ENCODE results near the gene NOPCHAP1.
"Not testable (repeated sequence)": the region's sequence is repeated elsewhere in the genome, so short reads cannot be mapped to it uniquely, and the experiment has no call there.

The NOPCHAP1 gene

DNA sequence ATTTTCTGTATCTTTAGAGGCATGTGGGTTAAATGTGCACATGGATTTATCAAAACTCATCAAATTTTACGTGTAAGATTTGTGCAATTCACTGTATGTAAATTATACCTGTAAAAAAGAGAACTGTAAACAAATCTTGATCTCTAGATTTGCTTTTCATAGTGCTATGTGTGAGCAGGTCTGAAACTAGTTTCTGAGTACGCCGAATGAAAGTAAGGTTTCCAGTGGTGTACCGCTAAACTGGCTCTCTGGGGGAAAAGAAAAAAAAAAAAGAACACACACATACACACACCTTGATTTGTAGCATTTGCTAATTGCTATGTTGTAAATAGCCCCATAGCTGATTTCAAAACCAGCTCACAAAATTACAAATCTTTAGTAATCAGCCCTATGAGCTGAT is 19.4 kb upstream of the NOPCHAP1 start:
- no peak for DNase-seq

DNA sequence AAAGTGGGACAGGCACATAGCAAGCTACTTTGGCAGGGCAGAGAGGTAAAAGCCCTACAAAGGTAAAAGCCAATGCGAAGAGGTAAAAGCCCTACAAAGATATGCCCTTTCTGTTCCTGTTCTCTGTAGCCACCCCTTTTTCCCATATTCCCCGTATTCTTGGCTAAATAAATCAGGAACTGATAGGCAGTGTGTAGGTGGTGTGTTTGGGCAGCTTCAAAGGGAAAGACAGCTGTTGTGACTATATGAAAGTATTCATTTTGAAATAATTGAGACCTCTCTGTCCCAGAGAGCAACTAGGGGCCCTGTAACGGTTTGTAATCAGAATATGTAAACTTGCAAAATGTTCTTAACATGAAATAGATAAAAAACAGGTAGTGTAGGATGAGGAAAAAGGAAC is 16.8 kb upstream of the NOPCHAP1 start:
- DNase-seq = no peak

DNA sequence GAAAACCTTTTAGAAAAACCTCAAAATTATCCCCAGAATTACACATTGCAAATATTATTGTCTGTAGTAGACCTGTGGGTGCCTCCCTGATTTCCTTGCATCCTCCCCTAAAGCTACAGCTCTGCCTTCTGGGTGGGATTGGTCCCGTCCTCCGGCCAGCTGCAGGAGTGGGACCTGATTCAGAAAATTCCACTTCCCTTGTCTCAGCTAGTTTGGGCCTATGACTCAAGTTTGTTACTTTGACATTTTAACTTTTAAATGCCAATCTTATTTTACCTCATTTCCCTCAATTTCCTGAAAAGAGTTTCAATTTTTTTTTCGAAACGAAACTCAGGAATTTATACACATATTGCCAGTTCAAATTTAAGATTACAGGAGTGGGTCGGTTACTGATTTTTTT is 14.8 kb upstream of the NOPCHAP1 start:
- no peak for DNase-seq

DNA sequence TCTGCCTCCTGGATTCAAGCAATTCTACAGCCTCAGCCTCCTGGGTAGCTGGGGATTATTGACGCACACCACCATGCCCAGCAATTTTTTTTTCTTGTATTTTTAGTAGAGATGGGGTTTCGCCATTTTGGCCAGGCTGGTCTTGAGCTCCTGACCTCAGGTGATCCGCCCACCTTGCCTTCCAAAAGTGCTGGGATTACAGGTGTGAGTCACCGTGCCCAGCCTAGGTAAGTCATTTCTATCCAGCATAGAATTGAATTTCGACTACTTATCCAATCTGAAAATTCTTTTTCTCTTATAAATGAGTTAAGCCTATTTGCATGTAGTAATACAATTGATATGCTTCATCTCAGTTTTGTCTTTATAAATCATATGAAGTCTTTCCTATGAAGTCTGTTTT is 12.9 kb upstream of the NOPCHAP1 start:
- DNase-seq = no peak

DNA sequence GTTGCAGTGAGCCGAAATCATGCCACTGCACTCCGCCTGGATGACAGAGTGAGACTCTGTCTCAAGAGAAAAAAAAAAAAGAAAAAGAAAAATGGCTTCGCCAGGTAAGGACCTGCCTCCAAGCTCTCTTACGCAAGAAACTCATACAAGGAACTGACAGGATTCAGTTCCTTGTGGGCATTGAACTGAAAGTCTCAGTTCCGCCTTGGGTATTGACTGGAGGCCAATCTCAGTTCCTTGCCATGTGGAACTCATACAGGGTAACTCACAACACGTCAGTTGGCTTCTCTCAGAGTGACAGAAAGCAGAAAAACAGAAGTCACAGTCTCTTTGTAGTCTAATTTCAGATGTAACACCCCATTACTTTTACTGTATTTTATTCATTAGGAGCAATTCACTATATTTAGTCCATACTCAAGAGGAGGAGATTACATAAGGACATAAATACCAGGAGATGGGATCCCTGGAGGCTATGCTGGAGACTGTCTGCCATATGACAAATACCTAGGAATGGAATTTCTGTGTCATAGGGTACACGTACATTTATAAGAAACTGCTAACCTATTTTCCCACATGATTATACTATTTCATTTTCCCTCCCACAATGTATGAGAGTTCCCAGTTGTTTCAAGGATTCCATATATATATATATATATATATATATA is 11.4 kb upstream of the NOPCHAP1 start:
- DNase-seq = peak in 1 of 2 donors; percentile 17

DNA sequence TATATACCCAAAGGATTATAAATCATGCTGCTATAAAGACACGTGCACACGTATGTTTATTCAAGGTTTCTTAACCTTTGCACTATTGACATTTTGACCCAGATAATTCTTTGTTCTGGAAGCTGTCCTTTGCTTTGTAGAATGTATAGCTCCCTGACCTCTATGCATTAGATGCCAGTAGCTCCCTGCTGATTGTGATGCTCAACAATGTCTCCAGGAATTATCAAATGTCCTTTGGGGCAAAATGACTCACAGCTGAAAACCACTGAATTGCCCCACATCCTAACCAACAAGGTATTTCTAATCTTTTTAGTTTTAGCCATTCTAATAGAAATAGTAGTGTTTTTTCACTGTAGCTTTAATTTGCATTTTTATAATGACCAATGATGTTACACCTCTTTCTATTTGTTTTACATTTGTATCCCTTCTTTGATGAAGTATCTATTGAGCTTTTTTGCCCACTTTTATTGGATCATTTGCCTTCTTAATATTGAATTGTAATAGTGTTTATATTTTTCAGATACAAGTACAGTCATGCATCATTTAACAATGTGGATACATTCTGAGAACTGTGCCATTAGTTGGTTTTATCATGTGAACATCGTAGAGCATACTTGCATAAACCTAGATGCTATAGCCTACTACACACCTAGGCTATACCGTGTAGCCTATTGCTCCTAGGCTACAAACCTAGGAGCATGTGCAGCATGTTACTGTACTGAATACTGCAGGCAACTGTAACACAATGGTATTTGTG is 10.4 kb upstream of the NOPCHAP1 start:
- no peak for DNase-seq

DNA sequence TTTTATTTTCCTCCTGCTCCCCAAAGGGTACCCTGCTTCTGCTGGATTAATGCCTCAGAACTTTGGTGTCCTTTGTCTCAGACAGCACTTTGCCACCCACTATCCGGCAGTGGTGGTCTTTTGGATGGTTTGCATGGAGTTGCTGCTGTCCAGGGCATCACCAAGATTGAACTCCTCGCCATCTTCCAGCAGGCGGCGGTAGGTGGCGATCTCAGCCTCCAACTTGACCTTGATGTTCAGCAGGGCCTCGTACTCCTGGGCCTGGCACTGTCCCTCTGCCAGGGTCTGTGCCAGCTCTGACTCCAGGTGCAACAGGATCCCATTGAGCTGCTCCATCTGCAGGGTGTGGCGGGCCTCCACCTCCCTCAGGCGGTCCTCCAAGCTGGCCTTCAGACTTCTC is 9.4 kb upstream of the NOPCHAP1 start:
- no peak for DNase-seq

DNA sequence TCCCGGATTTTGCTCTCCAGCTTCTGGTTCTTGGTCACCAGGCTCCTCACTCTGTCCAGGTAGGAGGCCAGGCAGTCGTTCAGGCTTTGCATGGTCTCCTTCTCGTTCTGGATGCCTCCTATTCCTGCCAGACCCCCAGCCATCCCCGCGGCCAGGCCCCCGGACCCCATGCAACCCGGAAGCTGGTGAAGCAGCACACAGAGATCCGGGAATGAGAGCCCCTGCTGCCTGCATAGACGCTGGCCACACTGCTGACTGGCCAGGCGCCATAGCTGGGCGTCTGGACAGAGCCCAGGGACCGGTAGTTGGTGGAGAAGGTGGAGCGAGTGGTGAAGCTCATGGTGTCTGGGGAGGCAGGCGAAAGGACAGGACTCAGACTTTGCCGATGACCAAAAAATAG is 8.4 kb upstream of the NOPCHAP1 start:
- DNase-seq = not testable (repeated sequence)

DNA sequence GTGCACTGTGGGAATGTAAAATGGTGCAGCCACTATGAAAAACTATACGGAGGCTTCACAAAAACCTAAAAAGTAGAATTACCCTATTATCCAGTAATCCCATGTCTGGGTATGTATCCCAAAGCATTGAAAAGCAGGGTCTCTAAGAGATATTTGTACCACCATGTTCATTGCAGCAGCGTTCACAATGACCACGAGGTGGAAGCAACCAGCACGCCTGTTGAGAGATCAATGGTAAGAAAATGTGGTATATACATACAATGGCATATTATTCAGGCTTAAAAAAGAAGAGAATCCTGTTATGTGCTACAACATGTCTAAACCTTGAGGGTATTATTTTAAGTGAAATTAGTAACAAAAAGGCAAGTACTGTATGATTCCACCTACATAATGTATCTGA is 910 bp upstream of the NOPCHAP1 start:
- DNase-seq = no peak

DNA sequence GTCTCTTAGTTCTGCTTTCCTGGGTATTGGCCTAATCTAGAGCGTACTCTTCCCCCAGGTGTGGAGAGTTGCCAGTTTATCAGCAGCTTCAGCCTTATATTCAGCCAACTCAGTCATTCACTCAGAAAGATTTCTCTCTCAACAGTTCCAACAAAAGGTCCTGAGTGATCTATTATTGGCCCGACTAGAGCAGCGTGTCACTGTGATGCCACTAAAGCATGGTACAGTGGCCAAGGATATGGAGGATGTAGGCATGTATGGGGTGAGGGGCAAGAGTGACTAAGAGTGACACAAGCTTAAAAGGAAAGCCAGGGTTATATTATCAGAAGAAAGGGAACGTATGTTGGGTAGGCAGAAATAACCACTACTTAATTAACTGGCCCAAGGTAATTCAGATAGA is 4.8 kb downstream of the NOPCHAP1 start:
- DNase-seq = no peak

DNA sequence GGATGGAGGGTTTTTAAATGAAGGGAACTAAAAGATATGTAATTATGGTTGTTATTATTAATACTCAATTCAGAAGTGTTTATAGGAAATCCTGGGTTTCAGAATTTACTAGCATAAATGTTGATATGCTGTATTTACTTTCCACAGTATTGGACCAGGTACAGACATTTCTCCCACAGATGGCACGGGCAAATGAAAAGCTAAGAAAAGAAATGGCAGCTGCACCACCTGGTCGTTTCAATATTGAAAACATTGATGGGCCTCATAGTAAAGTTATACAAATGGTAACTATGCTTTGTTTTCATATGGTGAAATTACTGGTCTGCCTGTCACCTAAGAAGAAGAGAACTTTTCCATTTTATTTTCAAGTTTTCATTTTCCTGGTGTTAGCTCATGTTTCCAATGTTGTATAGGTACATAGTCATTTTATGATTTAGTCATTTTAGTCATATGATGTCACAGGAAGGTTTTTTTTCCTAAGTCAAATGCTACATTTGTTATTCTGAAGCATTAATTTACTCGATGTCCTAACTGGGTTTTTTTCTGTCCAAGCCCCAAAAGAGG is 5.5 kb downstream of the NOPCHAP1 start:
- DNase-seq = no peak

DNA sequence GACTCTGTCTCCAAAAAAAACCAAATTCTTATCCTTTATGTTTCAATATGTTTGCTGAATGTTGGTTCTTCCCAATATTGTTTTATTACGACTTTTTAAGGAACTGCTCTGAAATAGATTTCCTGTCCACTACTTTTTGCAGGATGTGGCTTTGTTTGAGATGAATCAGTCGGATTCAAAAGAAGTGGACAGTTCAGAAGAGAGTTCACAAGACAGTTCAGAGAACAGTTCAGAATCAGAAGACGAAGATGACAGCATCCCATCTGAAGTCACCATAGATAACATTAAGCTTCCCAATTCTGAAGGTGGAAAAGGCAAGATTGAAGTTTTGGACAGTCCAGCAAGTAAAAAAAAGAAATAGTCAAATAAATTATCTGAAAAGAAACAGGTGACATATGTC is 8.2 kb downstream of the NOPCHAP1 start:
- DNase-seq = no peak

DNA sequence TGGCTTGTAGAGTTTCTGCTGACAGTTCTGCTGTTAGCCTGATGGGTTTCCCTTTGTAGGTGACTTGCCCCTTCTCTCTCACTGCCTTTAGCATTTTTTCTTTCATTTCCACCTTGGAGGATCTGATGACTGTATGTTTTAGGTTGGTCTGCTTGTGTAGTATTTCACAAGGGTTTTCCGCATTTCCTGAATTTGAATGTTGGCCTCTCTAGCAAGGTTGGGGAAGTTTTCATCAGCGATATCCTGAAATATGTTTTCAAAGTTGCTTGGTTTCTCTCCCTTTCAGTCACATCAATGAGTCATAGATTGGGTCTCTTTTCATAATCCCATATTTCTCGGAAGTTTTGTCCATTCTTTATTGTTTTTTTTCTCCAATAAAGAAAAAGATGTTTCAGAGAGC is 11.4 kb downstream of the NOPCHAP1 start:
- no peak for DNase-seq

DNA sequence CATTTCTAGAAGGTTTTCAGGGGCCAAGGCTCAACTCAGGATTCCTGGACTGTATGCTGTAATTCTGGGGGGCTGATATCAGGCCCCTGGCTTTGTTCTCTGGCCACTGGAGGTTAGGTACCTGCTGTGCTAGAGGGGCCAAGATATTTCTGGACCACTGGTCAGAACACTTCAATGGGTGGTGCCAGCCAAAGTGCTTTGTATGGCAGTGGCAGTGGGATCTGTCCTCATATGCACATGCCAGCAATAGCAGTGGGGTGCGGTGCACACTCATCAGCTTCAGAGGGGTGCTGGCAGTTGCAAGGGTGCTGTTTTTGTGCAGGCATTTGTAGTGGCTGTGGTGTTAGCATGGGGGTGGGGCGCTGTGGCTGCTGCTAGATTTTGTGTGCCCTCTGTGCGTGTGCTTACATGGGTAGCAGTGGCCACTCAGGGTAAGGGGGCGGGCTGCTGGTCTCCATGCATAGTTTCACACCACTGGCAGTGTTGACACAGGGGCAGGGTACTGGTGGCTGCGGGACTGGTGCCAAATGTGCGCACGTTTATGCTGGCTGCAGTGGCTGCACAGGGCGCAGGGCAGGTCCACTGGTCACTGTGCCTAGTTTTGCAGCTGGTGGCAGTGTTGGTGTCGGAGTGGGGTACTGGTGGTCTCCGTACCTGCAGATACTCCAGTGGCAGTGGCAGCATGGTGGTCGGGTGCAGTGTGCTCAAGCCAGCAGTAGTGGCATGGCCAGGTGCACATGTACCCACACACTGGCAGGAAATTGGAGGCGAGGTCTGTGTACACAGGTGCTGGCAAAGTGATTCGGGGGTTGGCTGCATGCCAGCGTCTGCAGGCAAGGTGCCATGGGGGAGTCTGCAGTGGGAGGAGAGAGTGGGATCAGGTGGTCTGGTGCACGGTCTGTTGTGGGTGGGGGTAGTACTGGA is 12.6 kb downstream of the NOPCHAP1 start:
- no peak for DNase-seq

DNA sequence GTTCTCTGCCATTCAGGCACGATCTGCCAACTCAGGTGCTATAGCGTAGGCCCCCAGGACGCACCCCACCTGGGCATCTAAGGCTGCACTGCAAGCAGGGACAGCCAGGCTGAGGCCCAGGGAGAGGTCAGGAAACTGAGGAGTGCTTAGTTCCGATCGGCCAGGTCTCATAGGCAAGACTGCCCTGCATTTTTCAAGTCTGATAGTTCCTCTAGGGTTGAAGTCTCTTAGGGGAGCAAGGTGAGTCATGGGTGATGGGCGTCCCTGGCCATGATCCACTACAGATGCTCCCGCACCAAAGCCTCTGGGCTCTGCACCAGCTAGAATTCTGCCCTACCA is 13.2 kb downstream of the NOPCHAP1 start:
- DNase-seq = no peak

DNA sequence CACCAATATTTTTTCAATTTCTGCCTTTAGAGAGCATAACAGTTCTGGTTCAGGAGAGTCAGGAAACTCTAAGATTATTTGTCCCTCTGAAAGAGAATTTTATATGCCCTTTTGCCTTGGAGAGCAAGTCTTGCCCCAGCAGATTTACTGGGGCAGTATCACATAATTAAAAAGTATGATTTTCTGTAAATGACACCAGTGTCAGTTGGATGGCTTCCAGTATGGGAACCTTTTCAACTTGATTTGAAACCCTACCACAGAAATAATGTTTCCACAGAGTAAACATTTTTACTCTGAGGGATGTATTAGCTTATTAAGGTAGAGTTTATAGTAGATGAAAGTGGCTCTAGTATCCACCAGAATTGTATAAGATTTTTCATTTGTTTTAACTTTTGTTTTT is 15.4 kb downstream of the NOPCHAP1 start:
- no peak for DNase-seq

DNA sequence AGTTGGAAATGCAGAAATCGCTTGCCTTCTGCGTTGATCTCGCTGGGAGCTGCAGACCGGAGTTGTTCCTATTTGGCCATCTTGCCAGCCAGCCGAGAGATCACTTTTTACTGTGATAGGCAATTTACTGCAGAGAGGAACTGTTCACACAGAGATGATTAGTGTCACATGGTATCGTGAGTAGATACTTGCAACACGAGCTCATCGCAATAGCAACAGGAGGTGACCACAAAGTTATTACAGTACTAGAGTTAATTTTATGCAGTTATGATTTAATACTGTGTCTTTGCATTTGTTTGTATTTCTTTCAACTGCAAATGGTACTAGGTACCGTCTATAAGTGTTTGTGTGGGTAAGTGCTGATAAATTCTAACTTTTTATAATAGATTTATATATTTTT is 27.8 kb downstream of the NOPCHAP1 start:
- DNase-seq = no peak

DNA sequence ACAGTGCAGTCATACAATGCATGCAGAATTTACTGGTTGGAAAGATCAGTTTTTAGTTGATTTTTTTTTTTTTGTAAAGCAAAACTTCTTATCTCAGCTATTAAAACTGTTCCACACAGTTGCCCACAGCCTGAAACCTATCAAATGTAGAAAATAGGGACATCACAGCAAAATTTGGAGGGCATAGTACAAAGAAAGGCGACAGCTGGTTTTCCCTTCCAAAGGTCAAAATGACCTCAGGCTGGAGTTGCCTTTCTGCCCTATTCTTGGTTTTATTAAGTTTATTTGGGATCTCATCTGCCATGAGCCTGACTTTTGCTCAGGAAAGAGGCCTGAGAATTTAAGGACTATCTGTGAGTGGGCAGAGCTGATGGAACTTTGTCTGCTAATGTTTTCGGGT is 28.5 kb downstream of the NOPCHAP1 start:
- DNase-seq = no peak

DNA sequence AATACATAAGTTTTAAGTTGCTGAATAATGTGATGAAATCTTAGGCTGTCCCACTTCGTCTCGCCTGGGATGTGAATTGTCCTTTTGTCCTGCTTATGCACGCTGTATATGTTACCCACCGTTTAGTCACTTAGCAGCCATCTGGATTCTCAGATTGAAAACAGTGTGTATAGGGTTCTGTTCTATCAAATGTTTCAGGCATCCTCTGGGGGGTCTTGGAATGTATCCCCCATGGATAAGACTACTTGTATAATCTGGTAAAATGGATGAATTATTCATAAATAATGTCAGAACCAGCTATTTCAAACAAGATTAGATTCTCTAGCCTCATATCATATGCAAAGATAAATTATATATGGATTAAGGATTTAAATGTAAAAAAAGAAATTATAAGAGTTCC is 29.4 kb downstream of the NOPCHAP1 start:
- DNase-seq = no peak

DNA sequence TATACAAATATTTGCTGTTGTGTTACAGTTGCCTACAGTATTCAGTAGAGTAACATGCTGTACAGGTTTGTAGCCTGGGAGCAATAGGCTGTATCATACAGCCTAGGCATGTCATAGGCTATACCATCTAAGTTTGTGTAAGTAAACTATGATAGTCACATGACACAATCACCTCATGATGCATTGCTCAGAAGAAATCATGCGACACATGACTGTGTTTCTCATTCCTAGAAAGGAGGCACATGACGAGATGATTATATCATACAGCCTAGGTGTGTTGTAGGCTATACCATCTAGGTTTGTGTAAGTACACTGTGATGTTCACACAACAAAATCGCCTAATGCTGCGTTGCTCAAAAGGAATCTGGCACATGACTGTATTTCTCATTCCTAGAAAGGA is 31.9 kb downstream of the NOPCHAP1 start:
- DNase-seq = no peak

DNA sequence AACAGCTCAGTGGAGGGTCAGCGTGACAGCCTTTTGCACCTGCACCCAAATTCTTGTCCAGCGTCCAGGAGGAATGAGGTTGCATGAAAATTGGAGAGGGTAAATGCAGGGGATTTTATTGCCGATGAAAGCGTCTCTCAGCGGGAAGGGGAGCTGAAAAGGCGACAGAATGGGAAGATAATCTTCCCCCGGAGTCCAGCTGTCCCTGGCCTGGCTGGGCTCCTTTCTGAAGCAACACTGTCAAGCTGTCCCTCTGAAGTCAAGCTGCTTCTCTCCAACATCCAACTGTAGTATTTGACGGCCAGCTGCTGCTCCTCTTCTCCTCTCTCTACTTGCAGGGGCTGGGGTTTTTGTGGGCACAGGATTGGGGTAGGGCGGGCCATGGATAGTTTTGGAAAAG is 32.7 kb downstream of the NOPCHAP1 start:
- DNase-seq = no peak

DNA sequence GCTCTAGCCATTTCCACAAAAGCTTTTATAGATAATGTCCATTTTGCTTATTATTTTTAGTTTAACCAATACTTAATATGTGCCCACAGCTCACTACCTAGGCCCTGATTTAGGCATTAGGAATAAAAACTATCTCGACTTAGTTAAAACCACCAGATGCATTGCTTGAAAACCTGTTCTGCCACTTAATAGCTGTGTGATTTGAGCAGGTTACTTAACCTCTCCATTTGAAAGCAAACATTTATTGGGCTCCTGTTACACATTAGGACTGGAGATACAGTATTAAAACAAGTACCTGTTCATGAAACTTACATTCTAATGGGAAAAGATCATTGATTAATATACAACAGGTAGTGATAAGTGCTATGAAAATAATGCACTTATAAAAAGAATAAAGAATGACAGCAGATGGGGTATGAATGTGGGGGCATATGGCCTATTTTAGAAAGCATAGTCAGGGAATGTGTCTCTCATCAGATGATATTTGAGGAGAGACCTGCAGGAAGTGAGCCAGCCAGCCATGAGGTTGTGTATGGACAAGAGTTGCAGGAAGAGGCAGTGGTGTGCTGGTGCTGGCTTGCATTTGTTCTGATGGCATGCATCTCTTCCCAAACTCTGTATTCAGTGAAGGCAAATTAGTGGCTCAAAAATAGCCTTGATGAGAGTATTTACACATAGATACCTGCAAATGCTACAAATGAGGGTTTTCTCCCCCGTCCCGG is 34.3 kb downstream of the NOPCHAP1 start:
- DNase-seq = no peak

DNA sequence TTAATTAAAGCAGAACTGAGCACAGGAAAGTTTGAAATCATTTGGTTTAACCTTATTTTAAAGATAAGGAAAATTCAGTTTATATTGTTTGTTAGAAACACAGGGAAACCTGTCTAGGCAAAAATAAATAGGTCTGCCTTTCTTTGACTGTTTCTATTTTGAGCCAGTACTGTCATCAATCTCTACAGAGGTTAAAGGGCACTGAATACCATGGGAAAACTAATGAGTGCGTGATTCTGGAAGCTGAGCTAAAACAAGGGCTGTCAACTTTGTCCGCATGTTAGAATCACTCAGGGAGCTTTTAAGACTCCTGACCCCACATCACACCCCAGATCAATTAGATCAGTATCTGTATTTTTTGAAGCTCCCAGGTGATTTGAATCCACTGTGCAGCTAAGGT is 38.8 kb downstream of the NOPCHAP1 start:
- no peak for DNase-seq

Measured in hippocampal formation (tissue), 2 donors.